ENCODE data around the gene ARSG. TPM values are rescaled to one million over a fixed set of nuclear protein-coding genes. Genes with fewer than 3 reads are reported as not detected.

Gene ARSG
- total and polyA plus RNA-seq, 2 of the 13 experiments (the other 11 are each of a cell fraction or from before 2014, with no cell fraction given), result 3.7 to 15.2 TPM

GRCh38 chr17:68378268-68379176, 87.2 kb downstream of the ARSG start (continued):
- TF ChIP-seq MXD1 (CRISPR knock-in tag; IDR thresholded peaks at IDR 0.05) (peak; percentile 79), ZNF7 (CRISPR knock-in tag; IDR thresholded peaks at IDR 0.05) (no peak; the same call in 1 of the 2 replicates), ZSCAN9 (CRISPR knock-in tag; IDR thresholded peaks at IDR 0.05; ENCODE audit: borderline replicate concordance) (peak; percentile 89), ZNF451 (CRISPR knock-in tag; IDR thresholded peaks at IDR 0.05) (0 out of 2 replicates have a peak, but pooled peaks have one; percentile 12), ZBTB25 (CRISPR knock-in tag; IDR thresholded peaks at IDR 0.05) (peak; percentile 29; the same call in 1 of the 2 replicates), PITX1 (CRISPR knock-in tag; IDR thresholded peaks at IDR 0.05) (peak; percentile 91; the same call in 1 of the 2 replicates), ZNF619 (CRISPR knock-in tag; IDR thresholded peaks at IDR 0.05) (no peak; the same call in 1 of the 2 replicates), CREB3 (CRISPR knock-in tag; IDR thresholded peaks at IDR 0.05) (0 out of 2 replicates have a peak, but pooled peaks have one; percentile 59), ZNF282 (IDR thresholded peaks at IDR 0.05; ENCODE audit: partially characterized antibody) (no peak), ZNF280D (CRISPR knock-in tag; IDR thresholded peaks at IDR 0.05) (peak; percentile 86; the same call in 1 of the 2 replicates), E2F2 (CRISPR knock-in tag; IDR thresholded peaks at IDR 0.05; ENCODE audit: borderline replicate concordance) (no peak), ZMYM3 (CRISPR knock-in tag; IDR thresholded peaks at IDR 0.05) (peak; percentile 83; the same call in 1 of the 2 replicates), PTBP1 (IDR thresholded peaks at IDR 0.05; ENCODE audit: low read depth, low read length, poor library complexity, severe bottlenecking) (peak; percentile 95)
